ENCODE results near the gene TRIP13.

GRCh38 chr5:944621-944927 is 51.9 kb downstream of the TRIP13 start:
- TF ChIP-seq CTCF (IDR thresholded peaks at IDR 0.05) (no peak), POLR2A (IDR thresholded peaks at IDR 0.05) (no peak)

All from thyroid gland (tissue), 4 donors.